ENCODE results near the gene MORN1. TPM values are rescaled to one million over a fixed set of nuclear protein-coding genes. Genes with fewer than 3 reads are reported as not detected.

MORN1 gene
- polyA plus RNA-seq, 1 of the 3 experiments (the other 2 are of a cell fraction), result 16.3 TPM

GRCh38 chr1:2417833-2418225 is 26.5 kb upstream of the MORN1 start:
- Histone ChIP-seq H3F3A (replicated peaks; ENCODE audit: insufficient read depth) (no peaks in the 10 kb centered on the region), H2AFZ (ENCODE audit: low read depth) (no peak overlapping the region), H3K9me3 (no peaks in the 10 kb centered on the region), H3K27ac (ENCODE audit: low read depth in 2 of 2, low read length in 1 of 2) (no peak overlapping the region), H3K4me3 (ENCODE audit: low read depth in 2 of 2, low read length in 1 of 2) (no peak overlapping the region), H3K4me2 (no peak overlapping the region), H3K36me3 (replicated peaks in 1 of 2; ENCODE audit: control insufficient read depth in 1 of 2, insufficient read depth in 2 of 2, low read length in 1 of 2) (no peaks in the 10 kb centered on the region), H3K9ac (no peak overlapping the region), H3K79me2 (ENCODE audit: insufficient read depth) (no peaks in the 10 kb centered on the region), H4K20me1 (ENCODE audit: insufficient read depth) (no peaks in the 10 kb centered on the region), H3K4me1 (ENCODE audit: control insufficient read depth in 1 of 2, insufficient read depth in 2 of 2, low read depth in 1 of 2, low read length in 1 of 2) (peaks cover 7 to 29% of the 10 kb centered on the region in 2 experiments; a peak in 1 of 4 replicates), H3K27me3 (ENCODE audit: insufficient read depth) (peaks cover 35% of the 10 kb centered on the region), H3K9me2 (no peaks in the 10 kb centered on the region)
- ChIA-PET POLR2A (interaction anchor here (1.1 kb wide), 1 partner anchor 16 kb away, joined by 4 read pairs; no protein-coding TSS in a partner anchor), CTCF (interaction anchor here (1.1 to 4.0 kb wide), 5 partner anchors 13 to 369 kb away, joined by 3 to 44 read pairs (median 11); no protein-coding TSS in a partner anchor)
- no peak for DNase-seq
- 33% methylated on average over 3 of the region's 14 CpGs for WGBS (ENCODE audit: low lambda C conversion rate)
- TF ChIP-seq ELF1 (IDR thresholded peaks at IDR 0.05) (no peak), MEF2A (IDR thresholded peaks at IDR 0.05; ENCODE audit: borderline replicate concordance, low read depth) (no peak), ZBTB33 (IDR thresholded peaks at IDR 0.05; ENCODE audit: borderline replicate concordance, low read depth) (no peak), FOXJ3 (CRISPR knock-in tag; IDR thresholded peaks at IDR 0.05) (no peak), MAX (IDR thresholded peaks at IDR 0.05; ENCODE audit: low read depth) (no peak), IRF3 (IDR thresholded peaks at IDR 0.05; ENCODE audit: low read depth, low read length) (no peak), RAD21 (IDR thresholded peaks at IDR 0.05; ENCODE audit: low read length) (no peak), FOXM1 (IDR thresholded peaks at IDR 0.05; ENCODE audit: low read depth) (no peak), NRF1 (IDR thresholded peaks at IDR 0.05; ENCODE audit: low read depth, low read length) (no peak), POLR2AphosphoS5 (IDR thresholded peaks at IDR 0.05; ENCODE audit: low read depth, low read length) (no peak), CHD2 (IDR thresholded peaks at IDR 0.05; ENCODE audit: low read length, partially characterized antibody) (no peak), GATA2 (CRISPR knock-in tag; IDR thresholded peaks at IDR 0.05) (no peak), YY1 (IDR thresholded peaks at IDR 0.05; ENCODE audit: low read depth) (no peak), CTCF (IDR thresholded peaks at IDR 0.05) (no peak), RFX5 (IDR thresholded peaks at IDR 0.05; ENCODE audit: low read length) (no peak), REST (IDR thresholded peaks at IDR 0.05; ENCODE audit: low read depth, low read length) (no peak), MXI1 (IDR thresholded peaks at IDR 0.05; ENCODE audit: low read depth, low read length) (no peak), RXRA (IDR thresholded peaks at IDR 0.05; ENCODE audit: borderline replicate concordance, low read depth) (no peak), RCOR1 (IDR thresholded peaks at IDR 0.05; ENCODE audit: low read length) (no peak)

Measured in SK-N-SH (cell line).